CD4-positive, alpha-beta T cell (primary cell): ENCODE measurements around the gene SCO2. TPM values are rescaled to one million over a fixed set of nuclear protein-coding genes. Genes with fewer than 3 reads are reported as not detected.

Experiments
- ATAC-seq: fragments of 200-7000 bp; cut with Tn5 transposase; one replicate; pipeline ENCODE4 v1.10.0; 2022; ENCODE audit warnings: mild to moderate bottlenecking; ENCODE audit not compliant: poor library complexity
- CTCF ChIA-PET: fragments of 350-600 bp; sonication (Branson Sonifier 250); formaldehyde crosslinking; loops from one replicate; lab custom pipeline; 2021; ENCODE audit warnings: antibody characterized with exemption, inconsistent platforms; lab: Charles Lee
- POLR2A ChIA-PET: fragments of 350-600 bp; sonication (Branson Sonifier 250); formaldehyde crosslinking; loops from one replicate; lab custom pipeline; 2021; ENCODE audit warnings: antibody characterized with exemption, inconsistent platforms; lab: Charles Lee
- DNase-seq, 14 experiments: peaks; one replicate each; pipeline ENCODE4 v3.0.0-alpha.2; 2013 to 2020; ENCODE audit warnings: mixed read lengths in 2 of 14
- H3K27ac ChIP-seq, 2 donors: one replicate each; pipeline versions ENCODE4 v1.5.1 to v1.7.0; 2013; ENCODE audit warnings: low read length in 2 of 2, low read depth in 1 of 2, mild to moderate bottlenecking in 1 of 2
- H3K27me3 ChIP-seq, 2 experiments: 1 replicate in 1 of 2; 2 replicates in 1 of 2; pipeline versions ENCODE4 v1.6.1 to v1.7.0; 2013; ENCODE audit warnings: low read length in 2 of 2, control low read depth in 1 of 2, mild to moderate bottlenecking in 1 of 2, moderate library complexity in 1 of 2; ENCODE audit not compliant: insufficient read depth in 2 of 2, control insufficient read depth in 1 of 2
- H3K36me3 ChIP-seq: one replicate; pipeline ENCODE4 v1.6.1; 2013; ENCODE audit warnings: low read length, control low read depth; ENCODE audit not compliant: insufficient read depth
- H3K4me1 ChIP-seq: one replicate; pipeline ENCODE4 v1.6.1; 2013; ENCODE audit warnings: low read length, control low read depth; ENCODE audit not compliant: insufficient read depth
- H3K4me3 ChIP-seq: one replicate; pipeline ENCODE4 v1.5.1; 2013; ENCODE audit warnings: mild to moderate bottlenecking, low read length, moderate library complexity
- H3K9me3 ChIP-seq, 2 experiments: 1 replicate in 1 of 2; 2 replicates in 1 of 2; pipeline versions ENCODE4 v1.6.1 to v1.7.0; 2013; ENCODE audit warnings: low read length in 2 of 2, mild to moderate bottlenecking in 2 of 2, control low read depth in 1 of 2, moderate library complexity in 1 of 2; ENCODE audit not compliant: control insufficient read depth in 1 of 2, insufficient read depth in 1 of 2
- H3K27ac Mint-ChIP-seq: one replicate; pipeline ENCODE4 v1.8.0; 2020; ENCODE audit warnings: mixed read lengths
- H3K27me3 Mint-ChIP-seq: one replicate; pipeline ENCODE4 v1.8.0; 2021; ENCODE audit warnings: mixed read lengths
- H3K36me3 Mint-ChIP-seq: one replicate; pipeline ENCODE4 v1.8.0; 2021; ENCODE audit warnings: low read depth, mixed read lengths
- H3K4me1 Mint-ChIP-seq: one replicate; pipeline ENCODE4 v1.8.0; 2021; ENCODE audit warnings: low read depth, mixed read lengths
- H3K4me3 Mint-ChIP-seq: one replicate; pipeline ENCODE4 v1.8.0; 2020; ENCODE audit warnings: mild to moderate bottlenecking, mixed read lengths
- H3K9me3 Mint-ChIP-seq: one replicate; pipeline ENCODE4 v1.8.0; 2020; ENCODE audit warnings: mixed read lengths
- CTCF ChIP-seq: fragments of 200-600 bp; IDR thresholded peaks from one replicate; pipeline ENCODE4 v1.8.0; 2022; ENCODE audit warnings: antibody characterized with exemption, mild to moderate bottlenecking
- intact Hi-C, 2 experiments: fragments of 100-400 bp; cut with DNase I in 1 of 2; cut with micrococcal nuclease in 1 of 2; formaldehyde crosslinking; loops; one replicate each; pipeline versions ENCODE4 v1.15.1 to v1.9.0; 2023 to 2025; cut with DNase I, micrococcal nuclease
- total RNA-seq, 174 experiments: library from RNA in 2 of 174; stranded (reverse) in 2 of 174; gene quantifications; one replicate each; pipeline ENCODE4 v1.2.3 and lab custom pipeline; 2021 to 2026

The SCO2 gene
- total RNA-seq, 2 experiments from 2014 or later, result 0.61 to 5.6 TPM

- H3K4me3 Mint-ChIP-seq, result peak overlapping the region; percentile 48
- no peak overlapping the region for H3K27ac Mint-ChIP-seq
- Histone ChIP-seq H3K27me3 (no peaks in the 10 kb centered on the region), H3K4me1 (peaks cover 82% of the 10 kb centered on the region), H3K9me3 (no peaks in the 10 kb centered on the region), H3K4me3 (peak overlapping the region; percentile 80), H3K27ac (peak overlapping the region; percentile 21 to 74), H3K36me3 (no peaks in the 10 kb centered on the region)
- peaks cover 10% of the 10 kb centered on the region for H3K36me3 Mint-ChIP-seq
- intact Hi-C loops, result loop anchor here (5.0 kb wide), 4 partner anchors 33 to 93 kb away; partner anchors contain the start of genes CHKB (in 1 of the 2) and SYCE3 (in 1 of the 2)
- peak in 1 of 14 experiments; percentile 30 for DNase-seq
- CTCF ChIA-PET, result interaction anchor here (1.0 to 1.8 kb wide), 2 partner anchors 11 to 34 kb away, joined by 5 to 7 read pairs; partner anchors contain the start of gene SYCE3
- peaks cover 48% of the 10 kb centered on the region for H3K4me1 Mint-ChIP-seq
- no peak for ATAC-seq
- H3K9me3 Mint-ChIP-seq, result no peaks in the 10 kb centered on the region
- TF ChIP-seq CTCF, result no peak
- peaks cover 13% of the 10 kb centered on the region for H3K27me3 Mint-ChIP-seq
- POLR2A ChIA-PET, result interaction anchor here (1.0 to 6.7 kb wide), 9 partner anchors 9 to 92 kb away, joined by 3 to 258 read pairs (median 7); partner anchors contain the start of genes CHKB, KLHDC7B, LMF2 and NCAPH2
Measured at GRCh38 chr22:50529416-50529896, 4.1 kb upstream of the SCO2 start.

GRCh38 chr22:50528682-50529415 is 3.5 kb upstream of the SCO2 start:
- H3K4me1 ChIP-seq, result peaks cover 82% of the 10 kb centered on the region
- intact Hi-C loops, result loop anchor here (5.0 kb wide), 4 partner anchors 33 to 93 kb away; partner anchors contain the start of genes CHKB (in 1 of the 2) and SYCE3 (in 1 of the 2)
- peak overlapping the region; percentile 21 to 74 for H3K27ac ChIP-seq
- no peaks in the 10 kb centered on the region for H3K27me3 ChIP-seq
- peaks cover 12% of the 10 kb centered on the region for H3K36me3 Mint-ChIP-seq
- no peak for ATAC-seq
- H3K27ac Mint-ChIP-seq, result peak overlapping the region; percentile 90
- H3K9me3 Mint-ChIP-seq, result no peaks in the 10 kb centered on the region
- DNase-seq, result peak in 2 of 14 experiments; percentile 29 to 50
- POLR2A ChIA-PET, result interaction anchor here (0.7 to 6.7 kb wide), 10 partner anchors 9 to 92 kb away, joined by 3 to 258 read pairs (median 6); partner anchors contain the start of genes CHKB, KLHDC7B, LMF2 and NCAPH2
- no peak for TF ChIP-seq CTCF
- peaks cover 13% of the 10 kb centered on the region for H3K27me3 Mint-ChIP-seq
- peaks cover 45% of the 10 kb centered on the region for H3K4me1 Mint-ChIP-seq
- peaks cover 3% of the 10 kb centered on the region for H3K36me3 ChIP-seq
- CTCF ChIA-PET, result interaction anchor here (1.8 to 5.2 kb wide), 3 partner anchors 11 to 92 kb away, joined by 5 to 70 read pairs (median 5); partner anchors contain the start of gene SYCE3
- peak overlapping the region; percentile 80 for H3K4me3 ChIP-seq
- peak overlapping the region; percentile 83 for H3K4me3 Mint-ChIP-seq
- no peaks in the 10 kb centered on the region for H3K9me3 ChIP-seq

- H3K4me3 Mint-ChIP-seq, result peak overlapping the region; percentile 83
- CTCF ChIA-PET, result interaction anchor here (0.7 to 5.2 kb wide), 4 partner anchors 12 to 93 kb away, joined by 3 to 70 read pairs (median 5); partner anchors contain the start of gene SYCE3
- H3K4me3 ChIP-seq, result peak overlapping the region; percentile 80
- H3K9me3 Mint-ChIP-seq, result no peaks in the 10 kb centered on the region
- ATAC-seq (no peak), DNase-seq (peak in 1 of 14 experiments; percentile 38)
- H3K36me3 ChIP-seq, result peaks cover 11% of the 10 kb centered on the region
- H3K36me3 Mint-ChIP-seq, result peaks cover 18% of the 10 kb centered on the region
- peaks cover 78% of the 10 kb centered on the region for H3K4me1 ChIP-seq
- no peaks in the 10 kb centered on the region for H3K27me3 ChIP-seq
- POLR2A ChIA-PET, result interaction anchor here (0.7 to 6.7 kb wide), 8 partner anchors 10 to 93 kb away, joined by 3 to 258 read pairs (median 18); partner anchors contain the start of genes CHKB, KLHDC7B, LMF2 and NCAPH2
- no peak for TF ChIP-seq CTCF
- H3K9me3 ChIP-seq, result no peaks in the 10 kb centered on the region
- H3K27me3 Mint-ChIP-seq, result peaks cover 8% of the 10 kb centered on the region
- intact Hi-C loops, result loop anchor here (2.0 to 5.0 kb wide), 5 partner anchors 33 to 94 kb away; partner anchors contain the start of genes CHKB (in 1 of the 2) and SYCE3 (in 1 of the 2)
- H3K27ac ChIP-seq, result no peak overlapping the region
- H3K27ac Mint-ChIP-seq, result peak overlapping the region; percentile 90
- peaks cover 38% of the 10 kb centered on the region for H3K4me1 Mint-ChIP-seq
Measured at GRCh38 chr22:50527921-50528681, 2.7 kb upstream of the SCO2 start.
